BLaER1 (cell line): ENCODE results near the gene FAM120A.

Experiments used
- H3K27ac ChIP-seq: shearing (Covaris generic); formaldehyde crosslinking; 2 replicates; pipeline ENCODE4 v1.8.1; 2022
- H3K27me3 ChIP-seq: shearing (Covaris generic); formaldehyde crosslinking; 2 replicates; pipeline ENCODE4 v1.8.1; 2022
- H3K36me3 ChIP-seq: shearing (Covaris generic); formaldehyde crosslinking; 2 replicates; pipeline ENCODE4 v1.8.1; 2022
- H3K4me1 ChIP-seq: shearing (Covaris generic); formaldehyde crosslinking; 2 replicates; pipeline ENCODE4 v1.8.1; 2022
- H3K4me2 ChIP-seq: shearing (Covaris generic); formaldehyde crosslinking; 2 replicates; pipeline ENCODE4 v1.8.1; 2022
- H3K4me3 ChIP-seq: shearing (Covaris generic); formaldehyde crosslinking; 2 replicates; pipeline ENCODE4 v1.8.1; 2022
- H3K9ac ChIP-seq: shearing (Covaris generic); formaldehyde crosslinking; 2 replicates; pipeline ENCODE4 v1.8.1; 2022
- H3K9me3 ChIP-seq: shearing (Covaris generic); formaldehyde crosslinking; 2 replicates; pipeline ENCODE4 v1.8.1; 2022
- H4K20me1 ChIP-seq: shearing (Covaris generic); formaldehyde crosslinking; 2 replicates; pipeline ENCODE4 v1.8.1; 2022
- Cebpa-rat ChIP-seq: shearing (Covaris generic); IDR thresholded peaks from 2 replicates; pipeline ENCODE4 v1.8.1; 2022

Gene FAM120A

DNA sequence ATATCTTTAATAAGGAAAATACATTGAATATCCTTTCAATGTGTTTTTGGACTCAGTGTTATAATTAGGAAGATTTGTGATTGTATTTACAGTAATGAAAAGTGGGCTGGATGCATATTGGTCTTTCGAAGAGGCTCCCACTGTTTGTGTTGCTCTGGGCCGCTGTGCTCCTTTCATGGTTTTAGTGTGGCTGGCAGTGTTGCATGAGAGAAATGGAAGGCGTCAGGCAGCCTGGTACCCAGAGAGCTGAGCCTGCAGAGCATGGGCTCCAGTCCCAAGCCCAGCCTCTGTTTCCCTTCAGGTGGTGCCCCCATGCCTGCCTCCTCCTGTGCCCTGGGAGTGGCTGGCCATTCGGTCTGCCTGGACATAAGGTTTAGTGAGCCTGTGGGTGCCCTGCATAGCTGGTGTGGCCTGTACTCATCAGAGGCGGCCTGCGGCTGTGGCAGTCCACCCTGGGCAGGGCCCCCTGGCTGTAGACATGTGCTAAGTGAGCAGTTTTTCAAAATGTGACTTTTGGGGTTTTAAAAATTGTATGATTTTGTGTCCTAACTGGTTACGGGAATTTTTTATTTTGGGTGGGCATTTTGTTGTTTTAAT lies 29.3 kb downstream of the FAM120A start:
- Histone ChIP-seq H3K36me3 (peaks cover 76% of the 10 kb centered on the region), H4K20me1 (peaks cover 71% of the 10 kb centered on the region), H3K27ac (no peak overlapping the region), H3K9me3 (no peaks in the 10 kb centered on the region), H3K9ac (no peak overlapping the region), H3K4me2 (no peak overlapping the region), H3K4me1 (0 out of 2 replicates have a peak, but pooled peaks cover 6% of the 10 kb centered on the region), H3K4me3 (no peak overlapping the region), H3K27me3 (no peaks in the 10 kb centered on the region)
- no peak for TF ChIP-seq Cebpa-rat

DNA sequence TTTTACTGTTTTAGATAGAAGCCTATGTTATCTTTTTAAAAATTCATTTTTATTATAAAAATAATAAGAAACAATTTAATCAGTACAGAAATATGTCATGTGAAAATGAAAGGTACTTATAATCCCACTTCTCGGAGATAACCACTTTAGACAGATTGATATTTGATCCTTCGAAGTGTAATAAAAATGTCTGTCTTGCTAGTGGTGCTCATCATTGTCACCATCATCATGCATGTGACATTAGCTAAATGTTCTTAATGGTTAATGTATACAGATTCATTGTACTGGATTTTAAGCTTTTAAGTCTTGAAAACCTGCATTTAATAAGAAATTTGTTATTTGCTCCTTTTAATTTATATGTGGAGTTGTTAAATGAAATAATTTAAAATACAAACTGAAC lies 32.0 kb downstream of the FAM120A start:
- peaks cover 82% of the 10 kb centered on the region for H3K36me3 ChIP-seq
- H3K27ac ChIP-seq = no peak overlapping the region
- TF ChIP-seq Cebpa-rat = no peak
- H3K4me1 ChIP-seq = 0 out of 2 replicates have a peak, but pooled peaks cover 3% of the 10 kb centered on the region
- no peaks in the 10 kb centered on the region for H3K27me3 ChIP-seq
- no peak overlapping the region for H3K4me2 ChIP-seq
- no peaks in the 10 kb centered on the region for H3K9me3 ChIP-seq
- no peak overlapping the region for H3K9ac ChIP-seq
- peaks cover 69% of the 10 kb centered on the region for H4K20me1 ChIP-seq
- H3K4me3 ChIP-seq = no peak overlapping the region

DNA sequence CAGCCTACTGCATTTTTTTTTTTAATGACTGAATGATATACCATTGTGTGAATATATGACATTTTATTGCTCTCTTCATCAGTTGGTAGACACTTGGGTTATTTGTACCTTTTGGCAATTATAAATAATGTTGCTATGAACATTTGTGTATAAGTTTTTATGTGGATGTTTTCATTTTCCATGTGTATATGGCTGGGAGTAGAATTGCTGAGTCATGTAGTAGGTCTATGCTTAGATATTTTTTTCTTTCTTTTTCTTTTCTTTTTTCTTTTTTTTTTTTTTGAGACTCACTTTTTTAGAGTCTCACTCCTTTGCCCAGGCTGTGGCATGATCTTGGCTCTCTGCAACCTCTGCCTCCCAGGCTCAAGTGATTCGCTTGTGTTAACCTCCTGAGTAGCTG lies 34.8 kb downstream of the FAM120A start:
- Histone ChIP-seq H3K27me3 (no peaks in the 10 kb centered on the region), H3K4me3 (no peak overlapping the region), H3K4me1 (no peaks in the 10 kb centered on the region), H4K20me1 (peaks cover 76% of the 10 kb centered on the region), H3K4me2 (no peak overlapping the region), H3K27ac (no peak overlapping the region), H3K36me3 (peaks cover 87% of the 10 kb centered on the region), H3K9me3 (no peaks in the 10 kb centered on the region), H3K9ac (no peak overlapping the region)
- TF ChIP-seq Cebpa-rat = no peak

DNA sequence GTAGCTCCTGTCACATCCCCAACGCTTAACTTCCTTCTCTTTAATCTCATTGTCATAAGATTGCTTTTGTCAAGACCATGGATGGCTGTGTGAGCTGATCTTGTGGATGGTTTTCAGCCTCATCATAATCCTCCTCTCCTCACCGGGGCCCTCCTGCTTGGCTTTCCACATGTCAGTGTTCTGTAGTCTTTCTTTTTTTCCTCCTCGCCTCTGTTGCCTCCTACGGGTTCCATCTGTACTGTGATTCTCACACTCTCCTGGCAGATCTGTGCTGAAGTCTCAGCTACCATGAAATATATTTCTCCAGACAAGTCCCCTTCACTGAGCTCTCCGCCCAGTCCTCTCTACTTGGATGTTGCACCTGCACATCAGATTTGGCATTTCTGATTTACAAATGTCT lies 36.8 kb downstream of the FAM120A start:
- no peak overlapping the region for H3K4me2 ChIP-seq
- TF ChIP-seq Cebpa-rat = no peak
- H3K27ac ChIP-seq = no peak overlapping the region
- no peaks in the 10 kb centered on the region for H3K9me3 ChIP-seq
- no peak overlapping the region for H3K4me3 ChIP-seq
- peaks cover 80% of the 10 kb centered on the region for H4K20me1 ChIP-seq
- peaks cover 87% of the 10 kb centered on the region for H3K36me3 ChIP-seq
- no peak overlapping the region for H3K9ac ChIP-seq
- no peaks in the 10 kb centered on the region for H3K27me3 ChIP-seq
- H3K4me1 ChIP-seq = no peaks in the 10 kb centered on the region

DNA sequence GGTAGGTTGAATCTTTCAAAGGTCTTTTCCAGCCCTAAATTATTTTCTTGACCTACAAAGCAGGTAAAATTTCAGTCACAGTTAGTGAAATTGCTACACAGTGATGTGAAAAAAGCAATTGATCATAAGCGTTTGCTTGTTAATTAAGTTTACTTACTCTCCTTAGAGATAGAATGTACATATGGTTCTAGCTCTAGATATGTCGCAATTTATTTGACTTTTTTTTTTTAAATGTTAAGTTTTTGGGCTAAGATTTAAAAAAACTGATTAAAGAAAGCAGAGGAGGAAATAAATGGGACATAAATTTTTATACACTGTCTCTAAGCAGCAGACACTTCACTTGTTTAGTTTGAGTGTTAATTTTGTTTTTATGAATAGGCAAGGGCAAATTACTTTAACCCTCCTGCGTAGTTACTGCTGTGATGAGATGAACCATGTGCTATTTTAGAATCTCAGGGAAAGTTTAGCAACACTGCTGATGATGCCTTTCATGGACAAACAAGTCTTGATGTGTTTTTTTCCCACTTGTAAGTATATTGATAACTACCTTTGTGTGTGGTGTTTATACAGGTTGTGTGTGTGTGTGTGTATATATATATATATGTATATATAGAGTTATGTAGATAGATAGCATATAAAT lies 40.2 kb downstream of the FAM120A start:
- H3K27ac ChIP-seq = no peak overlapping the region
- H3K9me3 ChIP-seq = no peaks in the 10 kb centered on the region
- no peak for TF ChIP-seq Cebpa-rat
- H3K36me3 ChIP-seq = peaks cover 93% of the 10 kb centered on the region
- H3K4me3 ChIP-seq = no peak overlapping the region
- H4K20me1 ChIP-seq = peaks cover 88% of the 10 kb centered on the region
- H3K4me2 ChIP-seq = no peak overlapping the region
- no peaks in the 10 kb centered on the region for H3K27me3 ChIP-seq
- H3K4me1 ChIP-seq = no peaks in the 10 kb centered on the region
- no peak overlapping the region for H3K9ac ChIP-seq

DNA sequence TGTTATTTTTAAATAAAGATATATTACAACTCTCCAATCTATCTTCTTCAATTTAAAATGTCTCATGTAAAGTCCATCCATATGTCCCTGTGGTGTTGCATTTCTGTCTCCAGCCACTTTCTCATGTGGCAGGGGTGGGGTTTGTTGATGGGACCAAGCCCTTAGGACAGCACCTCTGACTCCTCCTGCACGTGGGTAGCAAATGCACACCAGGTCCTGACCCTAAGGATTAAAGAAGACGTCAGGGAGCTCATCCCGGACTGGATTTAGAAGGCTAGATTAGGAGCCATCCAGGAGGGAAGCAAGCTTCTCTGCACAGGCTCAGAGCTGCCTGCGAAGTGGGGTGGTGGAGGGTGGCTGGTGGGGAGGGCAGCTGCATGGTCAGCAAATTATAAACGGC lies 40.8 kb downstream of the FAM120A start:
- Histone ChIP-seq H3K27ac (no peak overlapping the region), H3K4me2 (no peak overlapping the region), H3K9ac (no peak overlapping the region), H3K36me3 (peaks cover 94% of the 10 kb centered on the region), H3K9me3 (no peaks in the 10 kb centered on the region), H3K4me1 (no peaks in the 10 kb centered on the region), H3K27me3 (no peaks in the 10 kb centered on the region), H4K20me1 (peaks cover 93% of the 10 kb centered on the region), H3K4me3 (no peak overlapping the region)
- TF ChIP-seq Cebpa-rat = no peak

DNA sequence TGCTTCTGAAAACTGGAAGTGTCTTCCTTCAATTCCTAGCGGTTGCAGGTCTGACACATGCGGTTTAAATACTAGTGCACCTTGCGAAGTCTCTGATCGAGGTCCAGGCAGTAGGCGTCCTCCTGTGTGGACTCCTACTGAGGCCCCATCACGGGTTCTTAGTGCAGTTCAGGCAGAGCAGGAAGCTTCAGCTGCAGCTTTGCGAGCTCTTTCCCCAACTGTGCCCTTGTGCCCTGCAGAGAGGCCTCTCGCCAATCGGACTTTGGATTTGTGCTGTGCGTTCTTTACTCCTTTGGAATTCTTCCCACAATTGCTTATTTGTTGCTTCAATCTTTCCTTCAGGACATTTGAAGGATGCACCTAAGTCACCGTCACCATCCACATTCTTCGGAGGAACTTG lies 42.5 kb downstream of the FAM120A start:
- no peaks in the 10 kb centered on the region for H3K9me3 ChIP-seq
- no peak for TF ChIP-seq Cebpa-rat
- no peak overlapping the region for H3K9ac ChIP-seq
- H3K27ac ChIP-seq = no peak overlapping the region
- H3K36me3 ChIP-seq = peaks cover 94% of the 10 kb centered on the region
- peaks cover 81% of the 10 kb centered on the region for H4K20me1 ChIP-seq
- H3K4me2 ChIP-seq = no peak overlapping the region
- H3K4me3 ChIP-seq = no peak overlapping the region
- H3K27me3 ChIP-seq = no peaks in the 10 kb centered on the region
- no peaks in the 10 kb centered on the region for H3K4me1 ChIP-seq

DNA sequence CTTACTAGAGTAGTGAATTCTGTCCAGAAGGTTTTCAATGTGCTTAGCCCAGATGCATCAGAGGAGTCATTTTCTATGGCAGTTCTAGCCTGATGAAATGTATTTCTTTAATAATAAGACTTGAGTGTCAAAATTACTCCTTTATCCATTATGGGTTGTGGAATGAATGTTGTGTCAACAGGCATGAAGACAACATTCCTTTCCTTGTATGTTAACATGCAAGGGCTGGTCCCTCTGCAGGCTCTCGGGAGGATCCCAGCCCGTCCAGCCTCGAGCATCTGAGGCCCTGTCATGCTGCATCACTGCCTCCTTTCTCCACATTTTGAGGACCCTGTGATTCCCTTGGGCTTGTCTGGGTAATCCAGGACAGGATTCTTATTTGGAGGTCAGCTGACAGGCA lies 44.8 kb downstream of the FAM120A start:
- Histone ChIP-seq H3K27me3 (no peaks in the 10 kb centered on the region), H3K27ac (no peak overlapping the region), H3K4me1 (peaks cover 16% of the 10 kb centered on the region), H3K4me3 (no peak overlapping the region), H3K36me3 (peaks cover 95% of the 10 kb centered on the region), H3K9ac (no peak overlapping the region), H3K9me3 (no peaks in the 10 kb centered on the region), H3K4me2 (no peak overlapping the region), H4K20me1 (peaks cover 71% of the 10 kb centered on the region)
- no peak for TF ChIP-seq Cebpa-rat

DNA sequence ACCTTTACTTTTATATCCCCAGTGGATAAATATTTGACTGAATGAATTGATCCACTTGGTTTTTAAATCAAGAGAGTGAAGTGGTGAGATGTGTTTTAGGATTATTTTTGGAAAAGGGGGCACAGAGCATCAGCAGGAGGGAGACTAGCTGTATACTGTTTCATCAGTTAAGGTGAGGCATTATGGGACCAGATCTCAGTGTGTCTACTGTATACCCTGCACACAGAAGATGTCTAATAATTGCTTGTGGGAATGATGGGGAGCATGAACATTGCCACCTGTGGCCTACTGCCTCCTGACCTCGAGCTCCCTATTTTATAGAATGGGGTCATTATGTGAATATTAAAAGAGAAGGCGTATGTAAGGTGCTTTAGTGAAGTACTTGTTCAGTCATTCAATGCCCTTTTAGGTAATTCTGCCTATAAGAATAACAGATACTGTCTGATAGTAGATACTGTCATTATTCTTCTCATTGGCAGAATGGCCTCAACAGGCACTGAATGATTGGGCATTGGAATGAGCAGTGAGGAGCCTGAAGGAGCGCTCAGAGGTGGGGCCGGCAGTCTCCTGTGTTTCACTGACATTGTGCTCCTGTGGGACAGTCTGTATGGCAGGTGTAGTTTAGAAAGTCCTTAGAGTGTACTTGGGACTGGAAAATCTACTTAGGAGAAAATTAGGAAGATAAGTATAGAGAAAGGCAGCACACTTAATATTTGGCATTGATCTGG lies 49.2 kb downstream of the FAM120A start:
- peak overlapping the region; percentile 65 for H3K4me2 ChIP-seq

DNA sequence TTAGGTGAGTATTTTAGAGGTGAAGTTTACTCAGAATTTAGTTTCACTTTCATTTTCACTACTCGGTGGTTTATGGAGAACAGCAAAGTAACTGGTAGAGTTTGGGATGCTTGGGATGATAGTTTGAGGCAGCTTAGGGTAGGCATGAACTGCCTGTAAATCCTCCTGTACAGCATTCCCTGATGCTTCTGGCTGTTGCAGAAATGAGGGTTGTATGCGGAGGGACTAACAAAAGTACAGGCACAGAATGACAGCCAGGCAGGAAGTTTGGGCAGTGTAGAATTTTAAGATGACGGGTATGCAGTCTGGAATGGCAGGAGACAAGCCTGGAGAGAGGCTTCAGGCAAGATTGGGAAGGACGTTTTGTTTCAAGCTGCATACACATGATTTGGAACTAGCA lies 49.9 kb downstream of the FAM120A start:
- no peaks in the 10 kb centered on the region for H3K27me3 ChIP-seq
- H3K4me1 ChIP-seq = peaks cover 22% of the 10 kb centered on the region
- no peak overlapping the region for H3K27ac ChIP-seq
- no peak for TF ChIP-seq Cebpa-rat
- no peaks in the 10 kb centered on the region for H3K9me3 ChIP-seq
- peaks cover 41% of the 10 kb centered on the region for H4K20me1 ChIP-seq
- H3K36me3 ChIP-seq = peaks cover 85% of the 10 kb centered on the region
- H3K4me2 ChIP-seq = peak overlapping the region; percentile 65
- no peak overlapping the region for H3K9ac ChIP-seq
- H3K4me3 ChIP-seq = no peak overlapping the region

More for the DNA sequence above, 49.2 kb downstream of the FAM120A start:
- 0 out of 2 replicates have a peak overlapping the region, but pooled peaks have one; percentile 6 for H3K4me3 ChIP-seq
- no peaks in the 10 kb centered on the region for H3K9me3 ChIP-seq
- H3K27me3 ChIP-seq = no peaks in the 10 kb centered on the region
- no peak overlapping the region for H3K27ac ChIP-seq
- peaks cover 22% of the 10 kb centered on the region for H3K4me1 ChIP-seq
- peaks cover 91% of the 10 kb centered on the region for H3K36me3 ChIP-seq
- H3K9ac ChIP-seq = no peak overlapping the region
- no peak for TF ChIP-seq Cebpa-rat
- peaks cover 46% of the 10 kb centered on the region for H4K20me1 ChIP-seq
